ENCODE data around the gene GNB3.

GRCh38 chr12:6839482-6840201 is 1.1 kb upstream of the GNB3 start:
- TF ChIP-seq EZH2 (IDR thresholded peaks at IDR 0.05) (no peak), CTCF (IDR thresholded peaks at IDR 0.05 in 2 of 3, conservative IDR thresholded peaks at IDR 0.05 in 1 of 3; ENCODE audit: borderline replicate concordance in 1 of 3, insufficient read depth in 1 of 3, low read depth in 2 of 3, low read length in 2 of 3) (no peak), POLR2AphosphoS5 (IDR thresholded peaks at IDR 0.05; ENCODE audit: low read depth, low read length) (no peak), POLR2A (IDR thresholded peaks at IDR 0.05; ENCODE audit: borderline replicate concordance, extremely low read depth, insufficient read depth, insufficient read length) (no peak), EZH2phosphoT487 (IDR thresholded peaks at IDR 0.05; ENCODE audit: borderline replicate concordance) (no peak), ZBTB33 (IDR thresholded peaks at IDR 0.05; ENCODE audit: extremely low read depth, insufficient replicate concordance, low read length) (no peak), CBX3 (IDR thresholded peaks at IDR 0.05; ENCODE audit: low read depth) (no peak), FOSL1 (IDR thresholded peaks at IDR 0.05; ENCODE audit: low read depth) (no peak), SP1 (IDR thresholded peaks at IDR 0.05; ENCODE audit: low read depth) (no peak), YY1 (IDR thresholded peaks at IDR 0.05; ENCODE audit: extremely low read depth, insufficient replicate concordance, low read depth, low read length) (no peak), EGR1 (IDR thresholded peaks at IDR 0.05; ENCODE audit: low read depth) (no peak)
- TF ChIP-seq, protein P1, sequence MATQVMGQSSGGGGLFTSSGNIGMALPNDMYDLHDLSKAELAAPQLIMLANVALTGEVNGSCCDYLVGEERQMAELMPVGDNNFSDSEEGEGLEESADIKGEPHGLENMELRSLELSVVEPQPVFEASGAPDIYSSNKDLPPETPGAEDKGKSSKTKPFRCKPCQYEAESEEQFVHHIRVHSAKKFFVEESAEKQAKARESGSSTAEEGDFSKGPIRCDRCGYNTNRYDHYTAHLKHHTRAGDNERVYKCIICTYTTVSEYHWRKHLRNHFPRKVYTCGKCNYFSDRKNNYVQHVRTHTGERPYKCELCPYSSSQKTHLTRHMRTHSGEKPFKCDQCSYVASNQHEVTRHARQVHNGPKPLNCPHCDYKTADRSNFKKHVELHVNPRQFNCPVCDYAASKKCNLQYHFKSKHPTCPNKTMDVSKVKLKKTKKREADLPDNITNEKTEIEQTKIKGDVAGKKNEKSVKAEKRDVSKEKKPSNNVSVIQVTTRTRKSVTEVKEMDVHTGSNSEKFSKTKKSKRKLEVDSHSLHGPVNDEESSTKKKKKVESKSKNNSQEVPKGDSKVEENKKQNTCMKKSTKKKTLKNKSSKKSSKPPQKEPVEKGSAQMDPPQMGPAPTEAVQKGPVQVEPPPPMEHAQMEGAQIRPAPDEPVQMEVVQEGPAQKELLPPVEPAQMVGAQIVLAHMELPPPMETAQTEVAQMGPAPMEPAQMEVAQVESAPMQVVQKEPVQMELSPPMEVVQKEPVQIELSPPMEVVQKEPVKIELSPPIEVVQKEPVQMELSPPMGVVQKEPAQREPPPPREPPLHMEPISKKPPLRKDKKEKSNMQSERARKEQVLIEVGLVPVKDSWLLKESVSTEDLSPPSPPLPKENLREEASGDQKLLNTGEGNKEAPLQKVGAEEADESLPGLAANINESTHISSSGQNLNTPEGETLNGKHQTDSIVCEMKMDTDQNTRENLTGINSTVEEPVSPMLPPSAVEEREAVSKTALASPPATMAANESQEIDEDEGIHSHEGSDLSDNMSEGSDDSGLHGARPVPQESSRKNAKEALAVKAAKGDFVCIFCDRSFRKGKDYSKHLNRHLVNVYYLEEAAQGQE (IDR thresholded peaks at IDR 0.05; ENCODE audit: low read depth), result no peak
- TF ChIP-seq, protein P2, sequence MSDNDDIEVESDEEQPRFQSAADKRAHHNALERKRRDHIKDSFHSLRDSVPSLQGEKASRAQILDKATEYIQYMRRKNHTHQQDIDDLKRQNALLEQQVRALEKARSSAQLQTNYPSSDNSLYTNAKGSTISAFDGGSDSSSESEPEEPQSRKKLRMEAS (IDR thresholded peaks at IDR 0.05), result no peak

All from HCT116 (cell line).